CD4-positive, alpha-beta T cell treated with Interleukin-4 for 4 hours (primary cell): ENCODE measurements around the gene LRIG3.
"Not testable (repeated sequence)": the region's sequence is repeated elsewhere in the genome, so short reads cannot be mapped to it uniquely, and the experiment has no call there.

Experiments used
- DNase-seq: peaks from one replicate; pipeline ENCODE4 v3.0.0-alpha.2; 2020

Gene LRIG3

GRCh38 chr12:58895053-58895452, 25.3 kb downstream of the LRIG3 start:
- DNase-seq: no peak

- DNase-seq: no peak
These were observed 26.3 kb downstream of the LRIG3 start for GRCh38 chr12:58894040-58894439.

GRCh38 chr12:58893495-58893894, 26.8 kb downstream of the LRIG3 start:
- no peak for DNase-seq

GRCh38 chr12:58889557-58889956, 30.7 kb downstream of the LRIG3 start:
- DNase-seq: no peak

- no peak for DNase-seq
These were observed 32.0 kb downstream of the LRIG3 start for GRCh38 chr12:58888131-58888783.

- no peak for DNase-seq
These were observed 33.2 kb downstream of the LRIG3 start for GRCh38 chr12:58887068-58887467.

- DNase-seq: no peak
These were observed 33.8 kb downstream of the LRIG3 start for GRCh38 chr12:58886474-58886873.

- no peak for DNase-seq
These were observed 35.4 kb downstream of the LRIG3 start for GRCh38 chr12:58884916-58885315.

GRCh38 chr12:58883576-58884334, 36.5 kb downstream of the LRIG3 start:
- no peak for DNase-seq

- DNase-seq: no peak
These were observed 37.5 kb downstream of the LRIG3 start for GRCh38 chr12:58882826-58883225.

GRCh38 chr12:58881816-58882215, 38.5 kb downstream of the LRIG3 start:
- DNase-seq: no peak

- no peak for DNase-seq
These were observed 39.7 kb downstream of the LRIG3 start for GRCh38 chr12:58880639-58881038.

GRCh38 chr12:58877243-58877743, 43.0 kb downstream of the LRIG3 start:
- DNase-seq: no peak

GRCh38 chr12:58873496-58873895, 46.8 kb downstream of the LRIG3 start:
- DNase-seq: no peak

GRCh38 chr12:58871556-58871955, 48.7 kb downstream of the LRIG3 start:
- DNase-seq: no peak

GRCh38 chr12:58870595-58870994, 49.7 kb downstream of the LRIG3 start:
- DNase-seq: no peak

- no peak for DNase-seq
These were observed 59.5 kb downstream of the LRIG3 start for GRCh38 chr12:58860788-58861240.

- no peak for DNase-seq
These were observed 60.1 kb downstream of the LRIG3 start for GRCh38 chr12:58860056-58860787.

- DNase-seq: no peak
These were observed 62.3 kb downstream of the LRIG3 start for GRCh38 chr12:58858030-58858429.

GRCh38 chr12:58857206-58857605, 63.1 kb downstream of the LRIG3 start:
- not testable (repeated sequence) for DNase-seq

GRCh38 chr12:58855630-58856029, 64.7 kb downstream of the LRIG3 start:
- DNase-seq: not testable (repeated sequence)

GRCh38 chr12:58850826-58851225, 69.5 kb downstream of the LRIG3 start:
- DNase-seq: no peak

GRCh38 chr12:58847901-58848600, 72.3 kb downstream of the LRIG3 start:
- DNase-seq: no peak
